Retina (tissue), 1 donor: ENCODE measurements around the gene C3.

Source experiments
- DNase-seq: peaks from one replicate; pipeline ENCODE4 v3.0.0-alpha.2; 2016

Gene C3

DNA sequence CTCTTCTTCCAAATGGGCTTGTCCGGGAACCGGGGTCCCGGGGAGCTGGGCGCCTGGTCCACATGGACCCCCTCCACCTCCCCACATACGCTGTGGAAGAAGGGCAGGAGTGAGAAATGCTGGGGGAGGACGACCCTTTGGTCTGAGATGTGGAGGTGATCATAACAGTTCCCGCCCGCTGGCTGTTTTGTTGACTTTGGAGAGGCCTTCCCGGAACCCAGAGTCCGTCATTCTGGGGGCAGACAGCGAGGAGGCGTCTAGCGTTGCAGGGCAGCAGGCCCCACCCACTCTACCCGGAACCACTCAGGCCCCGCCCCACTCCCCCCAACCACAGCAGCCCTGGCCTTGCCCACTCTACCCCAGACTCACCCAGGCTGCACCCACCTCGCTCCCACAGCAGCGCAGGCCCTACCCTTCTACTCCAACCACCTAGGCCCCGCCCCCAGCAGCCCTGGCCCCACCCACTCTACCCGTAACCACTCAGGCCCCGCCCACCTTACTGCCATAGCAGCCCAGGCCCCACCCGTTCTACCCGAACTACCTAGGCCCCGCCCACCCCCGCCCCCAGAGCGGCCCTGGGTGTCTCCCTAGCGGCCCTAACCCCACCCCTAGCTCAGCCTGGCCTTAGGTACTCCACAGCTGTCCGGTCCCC is 9.8 kb upstream of the C3 start:
- DNase-seq: no peak

GRCh38 chr19:6729573-6730152 is 9.2 kb upstream of the C3 start:
- no peak for DNase-seq

DNA sequence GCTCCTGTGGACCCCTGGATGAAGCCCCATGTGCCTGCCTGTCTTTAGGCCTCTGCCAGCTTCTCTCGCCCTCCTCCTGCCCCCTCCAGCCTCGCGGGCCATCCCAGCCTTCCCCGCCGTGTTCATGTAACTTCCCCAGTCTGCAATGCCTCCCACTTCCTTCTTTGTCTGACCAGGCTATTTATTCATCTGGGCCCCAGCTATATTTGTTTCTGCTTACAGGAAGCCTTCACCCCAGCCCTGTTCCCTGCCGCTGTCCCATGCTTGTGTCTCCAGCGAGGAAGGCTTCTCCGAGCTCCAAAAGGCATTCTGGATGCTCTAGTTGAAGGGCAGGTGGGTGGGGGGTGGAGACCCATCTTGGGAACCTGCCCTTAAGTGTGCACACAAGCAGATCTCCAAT is 7.9 kb upstream of the C3 start:
- DNase-seq: no peak

- no peak for DNase-seq
Observed at GRCh38 chr19:6725513-6726231, 5.2 kb upstream of the C3 start.

GRCh38 chr19:6724631-6725492 is 4.4 kb upstream of the C3 start:
- DNase-seq: no peak

DNA sequence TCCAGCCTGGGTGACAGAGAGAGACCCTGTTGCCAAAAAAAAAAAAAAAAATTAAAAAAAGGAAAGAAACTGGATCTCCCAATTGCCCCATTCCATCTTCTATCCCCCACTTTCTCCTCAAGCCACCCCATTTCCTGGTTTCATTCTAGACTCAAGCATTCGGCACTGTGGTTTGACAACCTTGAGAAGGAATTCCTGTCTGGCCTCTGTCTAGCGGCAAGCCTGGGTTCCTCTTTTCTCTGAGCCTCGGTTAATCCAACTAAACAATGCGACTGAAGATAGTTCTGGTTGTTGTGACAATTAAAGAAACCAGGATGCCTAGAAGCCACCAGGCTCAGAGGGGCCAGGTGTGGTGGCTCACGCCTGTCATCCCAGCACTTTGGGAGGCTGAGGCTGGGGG is 3.3 kb upstream of the C3 start:
- no peak for DNase-seq

DNA sequence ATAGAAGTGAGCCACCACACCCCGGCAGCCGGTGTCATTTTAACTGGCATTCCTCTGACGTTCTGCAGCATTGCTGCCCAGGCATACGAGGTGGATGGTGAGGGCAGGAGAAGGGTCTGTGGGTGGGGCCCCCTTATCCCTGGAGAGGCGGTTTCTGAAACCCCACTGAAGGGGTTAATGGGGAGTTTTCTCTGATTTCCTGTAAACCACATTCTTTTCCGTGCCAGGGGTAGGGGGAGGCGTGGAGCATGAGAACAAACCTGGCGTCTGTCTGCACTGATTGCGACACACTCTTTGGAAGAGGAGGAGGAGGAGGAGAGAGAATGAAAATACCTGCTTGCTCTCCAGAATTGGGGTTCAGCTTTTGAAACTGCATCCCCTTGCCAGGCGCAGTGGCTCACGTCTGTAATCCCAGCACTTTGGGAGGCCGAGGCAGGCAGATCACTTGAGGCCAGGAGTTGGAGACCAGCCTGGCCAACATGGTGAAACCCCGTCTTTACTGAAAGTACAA is 2.7 kb upstream of the C3 start:
- no peak for DNase-seq

DNA sequence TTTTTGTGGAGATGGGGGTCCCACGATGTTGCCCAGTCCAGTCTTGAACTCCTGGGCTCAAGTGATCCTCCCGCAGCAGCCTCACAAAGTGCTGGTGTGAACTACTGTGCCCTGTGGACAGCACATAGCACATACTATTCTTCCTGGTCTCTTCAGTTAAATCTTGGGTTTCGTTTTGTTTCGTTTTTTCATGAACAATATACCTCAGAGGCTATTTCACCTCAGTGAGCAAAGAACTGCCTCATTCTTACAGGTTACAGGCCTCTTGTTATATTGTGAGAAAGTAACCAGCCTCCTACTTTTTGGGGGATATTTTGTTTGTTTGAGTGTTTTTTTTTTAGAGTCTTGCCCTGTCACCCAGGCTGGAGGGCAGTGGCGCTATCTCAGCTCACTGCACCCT is 1.3 kb upstream of the C3 start:
- DNase-seq: no peak

DNA sequence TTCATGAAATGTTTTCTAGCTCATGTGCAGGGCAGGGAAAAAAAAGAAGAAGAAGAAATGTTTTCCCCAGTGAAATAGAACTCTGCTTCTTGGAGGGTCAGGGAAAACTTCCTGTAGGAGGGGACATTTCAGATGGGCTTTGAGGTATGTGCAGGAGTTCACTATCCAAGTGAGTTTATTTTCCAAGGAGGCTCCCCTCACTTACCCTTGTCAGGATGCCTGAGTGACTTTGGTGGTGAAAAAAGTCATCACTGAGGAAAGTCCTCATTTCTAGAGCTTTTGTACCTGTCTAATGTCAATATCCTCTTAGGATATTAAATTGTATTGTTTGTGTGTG is 656 bp upstream of the C3 start:
- DNase-seq: no peak

GRCh38 chr19:6719992-6720368 is 470 bp downstream of the C3 start:
- no peak for DNase-seq

DNA sequence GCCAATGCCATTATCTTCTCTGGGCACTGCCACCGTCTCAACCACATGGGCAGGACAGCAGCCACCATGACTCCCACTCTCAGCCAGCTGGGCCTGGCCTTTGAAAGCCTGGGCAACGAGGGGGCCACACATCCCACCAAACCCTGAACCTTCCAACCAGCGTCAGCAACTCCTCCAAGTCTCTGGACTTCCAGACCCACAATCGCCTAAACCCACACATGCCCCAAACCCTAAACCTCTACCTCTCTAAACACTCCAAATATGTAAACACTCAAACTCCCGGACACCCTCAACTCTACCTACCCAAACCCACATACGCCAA is 949 bp downstream of the C3 start:
- no peak for DNase-seq

DNA sequence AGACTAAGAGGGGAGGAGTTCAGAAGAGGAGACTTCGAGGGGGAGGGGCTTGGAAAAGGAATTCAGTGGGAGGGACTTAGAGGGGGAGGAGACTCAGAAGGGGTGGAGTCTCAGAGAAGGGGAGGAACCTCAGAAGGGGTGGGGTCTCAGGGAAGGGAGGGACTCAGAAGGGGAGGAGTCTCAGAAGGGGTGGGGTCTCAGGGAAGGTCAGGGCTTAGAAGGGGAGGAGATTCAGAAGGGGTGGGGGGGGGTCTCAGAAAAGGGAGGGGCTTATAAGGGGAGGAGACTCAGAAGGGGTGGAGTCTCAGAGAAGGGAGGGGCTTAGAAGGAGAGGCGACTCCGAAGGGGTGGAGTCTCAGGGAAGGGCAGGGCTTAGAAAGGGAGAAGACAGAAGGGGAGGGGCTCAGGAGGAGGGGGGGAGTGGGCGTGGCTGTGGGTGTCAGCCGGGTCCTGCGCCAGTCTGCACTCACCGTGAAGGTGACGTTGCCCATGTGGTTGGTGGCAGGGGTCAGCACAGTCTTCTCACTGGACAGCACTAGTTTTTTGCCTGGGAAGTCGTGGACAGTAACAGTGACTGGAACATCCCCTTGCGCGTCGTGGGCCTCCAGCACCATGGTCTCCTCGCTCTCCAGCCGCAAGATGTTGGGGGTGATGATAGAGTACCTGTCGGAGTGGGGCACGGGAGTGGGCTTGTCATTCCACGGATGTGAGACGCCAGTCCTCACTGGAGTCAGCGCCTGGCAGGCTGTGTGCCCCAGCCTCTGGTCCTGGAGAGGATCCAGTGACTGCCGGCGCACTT is 1.5 kb downstream of the C3 start:
- no peak for DNase-seq

GRCh38 chr19:6718111-6718740 is 2.2 kb downstream of the C3 start:
- DNase-seq: no peak

DNA sequence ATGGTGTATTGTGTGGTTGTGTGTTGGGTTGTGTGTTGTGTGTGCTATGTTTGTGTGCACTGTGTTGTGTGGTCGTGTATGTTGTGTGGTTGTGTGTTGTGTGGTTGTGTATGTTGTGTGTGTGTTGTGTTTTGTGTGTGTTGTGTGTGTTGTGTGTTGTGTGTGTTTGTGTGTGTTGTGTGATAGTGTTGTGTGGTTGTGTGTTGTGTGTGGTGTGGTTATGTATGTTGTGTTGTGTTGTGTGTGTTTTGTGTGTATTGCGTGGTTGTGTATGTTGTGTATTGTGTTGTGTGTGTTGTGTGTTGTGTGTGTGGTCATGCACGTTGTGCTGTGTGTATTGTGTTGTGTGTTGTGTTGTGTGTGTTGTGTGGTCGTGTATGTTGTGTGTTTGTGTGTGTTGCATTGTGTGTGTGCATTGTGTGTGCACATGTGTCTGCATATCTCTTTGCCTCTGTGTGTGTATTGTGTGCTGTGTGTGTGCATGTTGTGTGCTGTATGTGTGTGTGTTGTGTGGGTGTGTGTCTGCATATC is 2.9 kb downstream of the C3 start:
- DNase-seq: no peak

DNA sequence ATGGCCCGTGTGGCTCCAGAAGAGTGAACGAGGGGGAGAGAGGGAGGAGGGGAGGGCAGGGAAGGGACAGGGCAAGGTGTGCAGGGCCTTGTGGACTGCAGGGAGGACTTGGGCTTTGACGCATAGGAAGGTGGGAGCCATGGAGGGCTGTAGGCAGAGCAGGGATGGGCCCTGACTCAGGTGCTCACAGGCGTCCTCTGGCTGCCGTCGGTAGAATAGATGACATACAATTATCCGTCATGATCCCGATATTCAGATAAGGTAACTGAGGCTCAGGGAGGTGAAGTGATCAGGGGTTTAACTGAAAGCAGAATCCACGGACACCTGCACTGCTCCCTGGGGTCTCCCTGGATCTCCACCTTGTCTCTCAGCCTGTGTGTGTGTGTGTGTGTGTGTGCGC is 3.4 kb downstream of the C3 start:
- DNase-seq: no peak

DNA sequence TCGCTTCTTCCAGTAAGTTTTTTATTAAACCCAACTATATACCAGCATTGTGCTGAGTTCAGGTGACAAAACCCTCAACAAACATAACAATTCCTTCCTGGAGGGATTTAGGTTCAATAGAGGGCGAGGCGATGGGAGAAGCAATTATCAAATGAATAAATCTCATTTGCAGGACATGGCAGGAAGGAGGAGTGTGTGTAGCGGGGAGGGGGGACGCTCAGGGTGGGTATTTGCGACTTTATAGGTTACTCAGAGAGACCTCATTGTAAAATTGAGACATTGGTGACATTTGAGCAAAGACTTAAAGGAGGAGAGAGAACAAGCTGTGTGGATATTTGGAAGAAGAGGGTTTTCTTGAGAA is 3.9 kb downstream of the C3 start:
- no peak for DNase-seq

GRCh38 chr19:6714749-6715555 is 5.5 kb downstream of the C3 start:
- DNase-seq: no peak

- DNase-seq: no peak
Observed at GRCh38 chr19:6713773-6714692, 6.4 kb downstream of the C3 start.

- DNase-seq: no peak
Observed at GRCh38 chr19:6712692-6713670, 7.5 kb downstream of the C3 start.
